Measurements from ENCODE around the gene SIAH1.
"Not testable (repeated sequence)": the region's sequence is repeated elsewhere in the genome, so short reads cannot be mapped to it uniquely, and the experiment has no call there.

SIAH1 gene

GRCh38 chr16:48358419-48358818 is 26.8 kb downstream of the SIAH1 start:
- TF ChIP-seq CTCF (IDR thresholded peaks at IDR 0.05; ENCODE audit: low read depth, low read length, missing control alignments), result no peak
- no peak for DNase-seq (ENCODE audit: extremely low read depth, low read depth)
- H3K4me3 ChIP-seq (replicated peaks; ENCODE audit: low read depth, low read length), result no peak overlapping the region

GRCh38 chr16:48356633-48357376 is 28.4 kb downstream of the SIAH1 start:
- no peak for DNase-seq (ENCODE audit: extremely low read depth, low read depth)
- no peak for TF ChIP-seq CTCF (IDR thresholded peaks at IDR 0.05; ENCODE audit: low read depth, low read length, missing control alignments)
- H3K4me3 ChIP-seq (replicated peaks; ENCODE audit: low read depth, low read length), result no peak overlapping the region

GRCh38 chr16:48354877-48355855 is 30.0 kb downstream of the SIAH1 start:
- no peak overlapping the region for H3K4me3 ChIP-seq (replicated peaks; ENCODE audit: low read depth, low read length)
- no peak for TF ChIP-seq CTCF (IDR thresholded peaks at IDR 0.05; ENCODE audit: low read depth, low read length, missing control alignments)
- no peak for DNase-seq (ENCODE audit: extremely low read depth, low read depth)

GRCh38 chr16:48354385-48354784 is 30.8 kb downstream of the SIAH1 start:
- not testable (repeated sequence) for H3K4me3 ChIP-seq (replicated peaks; ENCODE audit: low read depth, low read length); DNase-seq (ENCODE audit: extremely low read depth, low read depth)

GRCh38 chr16:48353565-48354163 is 31.5 kb downstream of the SIAH1 start:
- peak; percentile 84 for TF ChIP-seq CTCF (IDR thresholded peaks at IDR 0.05; ENCODE audit: low read depth, low read length, missing control alignments)
- H3K4me3 ChIP-seq (replicated peaks; ENCODE audit: low read depth, low read length), result no peak overlapping the region
- DNase-seq (ENCODE audit: extremely low read depth, low read depth), result peak; percentile 58

GRCh38 chr16:48352648-48353390 is 32.4 kb downstream of the SIAH1 start:
- DNase-seq (ENCODE audit: extremely low read depth, low read depth), result no peak
- H3K4me3 ChIP-seq (replicated peaks; ENCODE audit: low read depth, low read length), result no peak overlapping the region
- TF ChIP-seq CTCF (IDR thresholded peaks at IDR 0.05; ENCODE audit: low read depth, low read length, missing control alignments), result no peak

All from HFF-Myc (cell line).